GM12865 (cell line): Measurements from ENCODE around the gene DNAAF5.

Experiments
- DNase-seq: peaks from one replicate; pipeline ENCODE4 v3.0.0; 2010; ENCODE audit warnings: low read depth
- H3K4me3 ChIP-seq: 2 replicates; pipeline ENCODE4 v1.5.1; 2011; ENCODE audit warnings: mild to moderate bottlenecking, low read depth, low read length, control low read depth
- CTCF ChIP-seq: IDR thresholded peaks from 2 replicates; pipeline ENCODE4 v1.5.1; 2011; ENCODE audit warnings: low read length, control low read depth, low read depth, inconsistent platforms; ENCODE audit not compliant: insufficient read depth; ENCODE audit errors: missing control alignments

DNAAF5 gene

DNA sequence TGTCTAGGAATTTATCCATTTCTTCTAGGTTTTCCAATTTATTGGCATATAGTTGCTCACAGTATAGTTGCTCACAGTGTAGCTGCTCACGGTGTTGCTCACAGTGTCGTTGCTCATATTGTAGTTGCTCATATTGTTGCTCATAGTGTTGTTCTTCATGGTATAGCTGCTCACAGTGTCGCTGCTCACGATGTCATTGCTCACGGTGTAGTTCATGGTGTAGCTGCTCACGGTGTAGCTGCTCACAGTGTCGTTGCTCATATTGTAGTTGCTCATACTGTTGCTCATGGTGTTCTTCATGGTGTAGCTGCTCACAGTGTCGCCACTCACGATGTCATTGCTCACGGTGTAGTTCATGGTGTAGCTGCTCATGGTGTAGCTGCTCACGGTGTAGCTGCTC is 8.3 kb downstream of the DNAAF5 start:
- DNase-seq: no peak
- no peak overlapping the region for H3K4me3 ChIP-seq
- no peak for TF ChIP-seq CTCF

DNA sequence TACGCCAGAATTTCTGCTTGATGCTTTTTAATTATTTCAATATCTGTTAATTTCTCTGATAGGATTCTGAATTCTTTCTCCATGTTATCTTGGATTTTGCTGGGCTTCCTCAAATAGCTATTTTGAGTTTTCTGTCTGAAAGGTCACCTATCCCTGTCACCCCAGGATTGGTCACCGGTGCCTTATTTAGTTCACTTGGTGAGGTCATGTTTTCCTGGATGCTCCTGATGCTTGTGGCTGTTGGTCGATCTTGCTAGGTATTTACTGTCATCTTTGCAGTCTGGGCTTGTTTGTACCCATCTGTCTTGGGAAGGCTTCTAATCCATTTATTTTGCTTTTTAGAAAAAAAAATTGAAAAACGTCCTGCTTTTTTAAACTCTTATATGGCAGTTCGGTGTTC is 11.7 kb downstream of the DNAAF5 start:
- TF ChIP-seq CTCF: no peak
- no peak overlapping the region for H3K4me3 ChIP-seq
- DNase-seq: no peak

GRCh38 chr7:738723-739454 is 12.4 kb downstream of the DNAAF5 start:
- no peak overlapping the region for H3K4me3 ChIP-seq
- DNase-seq: no peak
- TF ChIP-seq CTCF: no peak

DNA sequence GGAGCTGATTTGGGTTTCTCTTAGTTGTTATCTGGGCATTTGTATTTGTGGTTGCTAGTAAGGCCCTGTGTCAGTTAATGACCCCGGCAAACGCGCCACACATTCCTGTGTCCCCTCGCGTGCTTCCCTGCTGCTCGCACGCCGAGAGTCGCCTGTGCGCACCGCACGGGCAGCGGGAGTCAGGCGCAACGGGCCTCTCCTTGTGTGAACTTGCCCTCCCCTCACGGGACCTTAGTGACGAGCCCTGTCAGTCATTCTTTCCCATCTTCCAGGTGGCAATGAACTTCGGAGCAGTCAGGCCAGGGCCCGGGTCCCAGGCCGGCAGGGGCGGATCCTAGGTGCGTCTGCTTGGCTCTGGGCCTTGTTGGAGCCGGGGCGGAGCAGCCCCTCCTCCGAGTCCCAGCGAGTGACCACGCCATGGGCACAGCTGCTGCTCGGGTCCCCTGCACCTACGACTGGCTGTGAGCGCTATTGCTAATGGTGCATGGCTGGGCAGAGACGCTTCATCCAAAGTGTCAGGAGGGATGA is 13.0 kb downstream of the DNAAF5 start:
- TF ChIP-seq CTCF: no peak
- no peak for DNase-seq
- no peak overlapping the region for H3K4me3 ChIP-seq

GRCh38 chr7:739983-740942 is 13.8 kb downstream of the DNAAF5 start:
- no peak for TF ChIP-seq CTCF
- H3K4me3 ChIP-seq: no peak overlapping the region
- DNase-seq: no peak

DNA sequence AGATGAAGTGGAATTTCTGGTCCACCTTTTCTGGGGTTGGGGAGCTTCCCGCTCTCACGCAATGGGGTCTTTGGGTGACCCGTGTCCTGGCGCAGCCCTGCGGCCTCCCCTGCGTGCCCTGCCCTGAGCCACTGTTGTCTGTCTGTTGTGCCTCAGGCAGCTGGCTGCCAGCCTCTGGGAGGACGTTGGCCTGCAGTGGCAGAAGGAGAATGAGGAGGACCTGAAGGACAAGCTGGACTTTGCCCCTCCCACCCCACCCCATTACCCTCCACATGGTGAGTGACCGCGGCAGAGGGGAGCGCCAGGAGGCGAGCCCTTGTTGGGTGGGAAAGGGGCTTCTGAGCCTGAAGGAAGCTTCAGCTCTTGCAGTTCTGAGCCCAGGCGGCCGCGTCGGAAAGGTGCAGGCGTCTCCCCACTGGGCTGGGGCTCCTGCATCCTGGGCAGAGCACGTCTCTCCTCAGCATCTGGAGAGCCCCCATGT is 14.7 kb downstream of the DNAAF5 start:
- no peak overlapping the region for H3K4me3 ChIP-seq
- no peak for TF ChIP-seq CTCF
- DNase-seq: no peak
